Measurements from ENCODE around the gene PDZD2.

The PDZD2 gene

DNA sequence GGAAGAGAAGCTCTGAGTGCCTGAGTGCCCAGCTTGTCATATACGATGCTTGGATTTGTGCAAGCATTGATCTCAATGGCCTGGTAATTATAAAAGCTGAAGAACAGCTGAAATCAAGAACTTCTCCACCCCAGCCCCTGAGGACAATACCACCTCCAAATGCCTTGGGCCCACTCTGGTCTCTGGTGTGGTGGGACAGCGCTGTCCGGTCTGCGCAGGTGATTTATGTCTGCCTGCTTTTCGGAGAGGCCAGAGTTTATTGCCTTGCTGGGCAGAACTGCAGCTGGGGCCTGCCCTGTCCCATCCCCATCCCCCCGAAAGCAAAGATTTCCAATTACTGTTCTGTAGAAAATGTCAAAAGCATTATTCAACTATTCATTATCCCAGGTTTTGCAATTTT lies 1.1 kb upstream of the PDZD2 start:
- in situ Hi-C loops (cut with HindIII; ENCODE audit: low sequenced_read_pairs), result no loop called here

DNA sequence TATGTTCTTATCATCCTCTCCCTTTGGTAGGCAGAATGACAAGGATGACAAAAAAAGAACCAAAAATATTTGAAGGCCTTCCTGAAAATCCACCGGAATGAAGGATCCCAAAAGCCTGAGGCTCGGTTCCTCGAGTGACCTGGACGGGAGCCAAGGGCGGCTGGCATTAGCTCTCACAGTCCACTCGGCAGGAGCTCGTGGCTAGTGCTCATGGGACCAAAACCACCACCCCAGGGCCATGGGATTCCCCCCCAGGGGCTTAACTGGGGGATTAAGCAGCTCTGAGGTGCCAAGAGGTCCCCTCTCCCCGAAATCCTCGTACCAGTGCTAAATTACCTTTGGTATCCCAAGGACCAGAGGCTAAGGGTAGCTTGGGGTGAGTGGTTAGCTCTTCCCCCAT lies 586 bp upstream of the PDZD2 start:
- in situ Hi-C loops (cut with HindIII; ENCODE audit: low sequenced_read_pairs), result no loop called here

DNA sequence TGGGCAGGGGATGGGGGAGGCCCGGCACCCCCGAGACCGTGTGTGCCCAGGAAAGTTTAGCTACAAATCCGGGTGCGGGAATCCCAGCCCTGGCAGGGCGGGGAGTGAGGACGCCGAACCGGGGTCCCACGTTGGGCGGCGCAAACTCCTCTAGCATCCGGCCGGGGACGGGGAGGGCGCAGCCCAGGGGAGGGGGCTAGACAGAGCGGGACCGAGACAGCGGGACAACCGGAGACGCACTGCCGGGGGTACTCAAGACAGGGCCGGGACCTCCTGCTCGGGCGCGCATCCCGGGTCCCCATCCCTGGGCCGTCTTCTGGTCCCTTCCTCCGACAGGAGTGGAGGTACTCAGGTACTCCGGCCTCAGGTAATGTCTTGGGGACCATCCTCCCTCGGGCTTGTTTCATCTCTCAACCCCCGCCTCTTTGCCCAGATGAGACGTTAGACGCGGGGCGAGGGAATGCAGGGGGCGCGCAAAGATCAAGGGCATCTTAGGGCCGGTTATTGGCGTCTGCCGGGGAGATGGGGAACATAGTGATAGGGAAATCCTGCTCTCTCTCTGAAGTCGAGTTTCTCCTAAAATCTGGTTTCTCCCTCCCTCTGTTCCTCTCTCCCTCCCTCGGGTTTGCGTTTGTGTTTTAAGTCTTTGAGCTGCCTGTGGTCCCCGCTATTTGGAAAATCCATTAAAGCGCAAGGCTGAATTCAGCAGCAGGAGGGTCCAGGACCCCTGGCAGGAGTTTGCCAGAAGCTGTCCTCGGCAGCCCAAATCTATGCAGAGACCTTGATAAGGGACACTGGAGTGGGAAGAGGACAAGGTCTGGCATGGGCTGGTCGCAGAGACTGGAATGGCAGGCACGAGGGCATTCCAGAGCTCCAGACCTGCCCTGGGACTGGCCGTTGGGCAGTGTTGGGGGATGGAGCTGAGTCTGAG lies 815 bp downstream of the PDZD2 start:
- in situ Hi-C loops (cut with HindIII; ENCODE audit: low sequenced_read_pairs), result no loop called here

DNA sequence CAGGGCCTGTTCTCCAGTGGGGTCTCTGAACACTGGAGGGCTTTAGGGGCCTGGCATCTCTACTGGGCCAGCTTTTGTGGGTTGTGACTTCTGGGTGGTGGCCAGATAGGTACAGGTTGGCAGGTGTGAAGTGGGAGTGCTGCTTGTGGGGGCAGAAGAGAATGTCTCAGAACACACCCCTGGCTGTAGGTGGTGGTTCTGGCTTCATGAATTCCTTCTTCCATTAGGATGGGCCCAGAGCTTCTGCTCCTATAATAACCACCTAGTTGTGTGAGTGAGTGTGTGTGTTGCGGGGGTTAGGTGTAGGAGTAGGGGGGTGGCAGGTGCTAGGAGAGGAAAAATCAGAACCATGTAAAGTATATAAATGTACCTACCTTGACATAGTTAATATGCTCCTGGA lies 1.6 kb downstream of the PDZD2 start:
- in situ Hi-C loops (cut with HindIII; ENCODE audit: low sequenced_read_pairs), result no loop called here

DNA sequence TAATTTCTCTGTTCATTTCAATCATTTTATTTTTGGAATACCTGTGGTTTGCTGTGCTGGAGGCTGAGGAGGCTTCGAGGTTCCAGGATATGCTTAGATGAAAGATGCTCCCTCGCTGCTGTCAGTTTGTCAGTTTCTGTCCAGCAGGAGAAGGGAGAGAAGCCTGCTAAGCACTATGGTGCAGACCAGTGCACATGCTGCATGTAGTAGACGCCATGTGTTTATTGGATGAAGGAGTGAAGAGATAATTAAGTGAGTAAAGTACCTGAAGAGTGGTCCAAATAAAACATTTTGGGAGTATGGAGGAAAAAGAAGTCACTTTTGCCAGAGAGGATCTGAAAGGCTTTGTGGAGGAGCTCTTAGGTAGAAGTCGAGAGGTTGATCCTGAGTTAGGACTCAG lies 2.1 kb downstream of the PDZD2 start:
- in situ Hi-C loops (cut with HindIII; ENCODE audit: low sequenced_read_pairs), result no loop called here

DNA sequence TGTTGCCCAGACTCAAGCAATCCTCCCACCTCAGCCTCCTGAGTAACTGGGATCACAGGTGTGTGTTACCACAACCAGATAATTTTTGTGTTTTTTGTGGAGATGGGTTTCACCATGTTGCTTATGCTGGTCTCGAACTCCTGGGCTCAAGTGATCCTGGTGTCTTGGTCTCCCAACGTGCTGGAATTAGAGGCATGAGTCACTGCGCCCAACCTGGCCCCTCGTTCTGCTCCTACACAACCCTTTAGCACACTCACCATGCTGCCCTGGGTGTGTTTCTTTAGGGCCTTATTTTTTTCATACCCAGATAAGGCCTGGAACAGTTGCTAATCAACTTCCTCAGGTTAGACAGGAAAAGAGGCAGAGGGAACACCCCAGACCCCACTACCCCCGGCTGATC lies 2.6 kb downstream of the PDZD2 start:
- in situ Hi-C loops (cut with HindIII; ENCODE audit: low sequenced_read_pairs), result no loop called here

DNA sequence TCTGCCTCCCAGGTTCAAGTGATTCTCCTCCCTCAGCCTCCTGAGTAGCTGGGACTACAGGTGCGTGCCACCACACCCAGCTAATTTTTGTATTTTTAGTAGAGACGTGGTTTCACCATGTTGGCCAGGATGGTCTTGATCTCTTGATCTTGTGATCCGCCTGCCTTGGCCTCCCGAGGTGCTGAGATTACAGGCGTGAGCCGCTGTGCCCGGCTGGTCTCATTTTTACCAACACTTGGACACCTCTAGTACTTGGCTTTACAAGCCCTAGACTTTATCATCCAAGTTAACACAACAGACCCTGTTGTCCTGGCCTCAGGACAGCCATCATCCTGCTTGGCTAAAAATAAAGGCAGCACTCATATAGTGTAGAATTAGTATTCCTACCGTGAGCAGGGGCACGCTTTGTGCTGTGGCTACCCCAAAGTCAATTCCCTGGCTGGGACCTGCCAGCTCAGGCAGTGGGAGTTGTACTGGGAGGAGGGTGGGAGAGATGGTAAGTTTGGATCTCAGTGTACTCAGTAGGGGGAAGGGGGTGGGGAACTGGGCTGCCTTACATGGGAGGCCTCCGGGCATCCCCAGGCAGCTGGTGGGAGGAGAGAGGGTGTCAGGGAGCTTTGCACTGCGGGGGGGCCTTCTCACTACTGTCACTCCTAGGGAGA lies 6.6 kb downstream of the PDZD2 start:
- in situ Hi-C loops (cut with HindIII; ENCODE audit: low sequenced_read_pairs), result no loop called here

DNA sequence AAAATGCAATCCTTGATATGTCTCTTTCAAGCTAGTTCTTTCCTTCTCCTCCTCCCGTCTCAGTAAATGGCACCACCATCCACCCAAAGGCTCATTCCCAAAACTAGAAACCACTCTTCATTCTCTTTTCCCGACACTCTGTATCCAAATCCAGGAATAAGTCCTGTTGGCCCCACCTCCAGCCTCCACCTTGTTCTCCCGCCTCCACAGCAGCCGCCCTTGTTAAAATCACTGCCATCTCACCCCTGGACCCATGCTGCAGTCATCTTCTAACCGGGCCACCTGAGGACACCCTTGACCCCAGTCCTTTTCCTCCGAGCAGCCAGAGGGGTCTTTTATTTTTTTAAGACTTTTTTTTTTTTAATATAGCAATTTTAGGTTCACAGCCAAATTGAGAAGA lies 9.4 kb downstream of the PDZD2 start:
- in situ Hi-C loops (cut with HindIII; ENCODE audit: low sequenced_read_pairs), result no loop called here

DNA sequence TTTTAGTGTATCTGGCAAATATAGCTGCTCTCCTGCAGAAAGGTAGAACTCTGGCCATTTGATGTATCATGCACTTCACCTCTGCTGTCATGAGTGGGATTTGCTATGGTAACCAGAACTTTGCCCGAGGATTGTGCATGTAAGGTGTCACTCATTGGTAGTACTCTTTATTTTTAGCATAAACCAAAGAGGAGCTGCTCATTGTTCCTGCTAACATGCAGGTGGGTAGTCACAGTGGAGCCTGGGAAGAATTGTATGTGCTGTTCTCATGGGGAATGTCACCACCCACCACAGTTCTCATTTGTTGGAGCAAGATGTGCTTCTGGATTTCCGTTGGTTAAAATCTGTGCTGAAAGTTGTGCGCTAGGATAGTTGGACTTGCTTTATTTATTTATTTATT lies 12.3 kb downstream of the PDZD2 start:
- in situ Hi-C loops (cut with HindIII; ENCODE audit: low sequenced_read_pairs), result no loop called here

DNA sequence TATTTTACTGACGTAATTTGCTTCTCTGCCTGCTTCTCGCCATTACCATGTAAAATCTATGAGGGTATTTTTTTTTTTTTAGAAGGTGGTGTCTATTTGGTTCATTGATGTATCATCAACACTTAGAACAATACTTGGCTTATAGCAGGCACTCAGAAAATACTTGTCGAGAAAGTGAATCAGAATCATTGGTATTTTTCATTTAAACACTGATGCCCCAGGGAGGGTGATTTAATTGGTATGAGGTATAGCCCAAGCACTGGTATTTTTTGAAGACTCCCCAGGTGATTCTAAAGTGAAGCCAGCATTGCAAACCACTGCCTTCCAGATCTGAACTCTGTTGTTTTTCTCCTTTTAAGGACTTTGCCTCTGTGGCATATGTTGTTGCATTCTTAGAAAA lies 16.6 kb downstream of the PDZD2 start:
- in situ Hi-C loops (cut with HindIII; ENCODE audit: low sequenced_read_pairs), result no loop called here

DNA sequence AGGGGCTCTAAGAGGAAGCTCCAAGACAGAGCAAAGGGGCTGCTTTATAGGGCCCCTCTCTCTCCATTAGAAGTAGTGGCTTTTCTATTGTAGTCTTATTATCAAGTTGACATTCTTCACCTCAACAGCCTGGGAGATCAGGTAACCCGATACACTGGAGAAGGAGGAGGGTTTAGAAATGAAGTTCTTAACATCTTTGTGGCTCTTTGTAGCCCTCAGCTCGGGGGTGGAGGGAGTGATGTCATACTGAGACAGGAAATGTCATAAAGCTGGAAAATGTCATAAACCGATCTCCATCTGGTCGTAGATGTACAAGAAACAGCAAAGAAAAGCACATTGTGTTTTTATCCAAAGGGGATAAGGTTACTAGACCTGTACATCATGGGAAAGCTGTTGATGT lies 17.9 kb downstream of the PDZD2 start:
- in situ Hi-C loops (cut with HindIII; ENCODE audit: low sequenced_read_pairs), result no loop called here

DNA sequence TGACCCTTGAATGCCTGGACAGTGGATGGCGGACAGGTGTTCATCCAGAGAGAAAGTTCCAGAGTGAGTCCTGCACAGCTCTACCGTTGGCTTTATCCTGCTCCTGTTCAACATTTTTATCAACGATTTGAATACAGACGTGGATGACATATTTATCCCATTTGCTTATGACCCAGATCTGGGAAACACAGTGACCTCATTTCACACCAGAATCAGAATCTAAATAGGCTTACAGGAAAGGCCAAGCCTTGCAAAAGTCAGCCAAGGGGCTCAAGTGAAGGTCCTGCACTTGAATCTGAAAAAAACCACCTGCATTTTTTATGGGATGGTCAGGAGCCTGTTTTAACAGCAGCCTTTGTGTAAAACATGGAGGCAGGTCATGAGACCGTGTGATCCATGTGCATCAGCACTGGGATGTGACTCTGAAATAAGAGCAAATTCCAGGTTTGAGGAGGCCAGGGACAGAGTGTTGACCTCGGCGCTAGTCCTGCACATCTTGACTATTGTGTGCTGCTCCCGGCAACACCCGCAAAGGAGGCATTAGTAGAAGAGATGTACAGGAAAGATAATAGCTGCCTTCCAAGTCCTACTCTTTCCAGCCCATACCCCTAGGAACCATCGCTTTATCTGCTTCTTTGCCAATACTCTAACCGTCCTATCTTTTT lies 18.5 kb downstream of the PDZD2 start:
- in situ Hi-C loops (cut with HindIII; ENCODE audit: low sequenced_read_pairs), result no loop called here

DNA sequence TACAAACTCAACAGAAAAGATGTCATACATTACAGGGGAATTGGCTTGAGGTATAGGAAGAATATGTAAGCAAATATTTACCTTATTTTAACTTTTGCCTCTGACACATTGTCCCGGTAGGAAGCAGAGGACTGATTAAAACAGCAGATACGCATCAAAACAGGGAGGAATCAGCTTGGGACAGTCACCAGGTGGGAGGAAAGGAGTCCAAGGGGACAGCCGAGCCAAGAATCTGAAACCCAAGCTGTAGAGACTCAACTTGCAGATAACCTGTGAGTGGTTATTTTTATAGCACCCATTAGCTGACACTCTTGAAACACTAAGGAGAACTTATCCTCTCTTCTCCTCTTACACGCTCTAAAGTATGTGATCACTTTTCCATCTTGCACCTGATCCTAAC lies 22.3 kb downstream of the PDZD2 start:
- in situ Hi-C loops (cut with HindIII; ENCODE audit: low sequenced_read_pairs), result no loop called here

DNA sequence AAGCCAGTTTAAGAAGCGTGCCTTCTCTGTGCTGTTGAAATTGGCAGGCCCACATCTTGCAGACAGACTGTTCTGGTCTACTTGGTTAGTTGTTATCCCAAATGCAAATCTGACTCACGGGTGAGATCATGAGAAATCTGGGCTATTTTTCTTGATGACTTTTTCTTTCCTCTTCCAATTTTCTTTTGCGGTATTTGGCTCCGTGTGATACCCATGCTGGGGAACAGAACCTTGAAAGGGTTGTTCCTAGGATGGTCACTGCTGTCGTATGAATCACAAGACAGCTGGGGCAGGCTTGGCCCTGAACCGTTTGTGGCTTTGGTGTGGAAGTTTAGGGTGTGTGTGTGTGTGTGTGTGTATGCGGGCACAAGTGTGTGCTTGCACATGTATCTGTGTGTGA lies 24.6 kb downstream of the PDZD2 start:
- in situ Hi-C loops (cut with HindIII; ENCODE audit: low sequenced_read_pairs), result no loop called here

DNA sequence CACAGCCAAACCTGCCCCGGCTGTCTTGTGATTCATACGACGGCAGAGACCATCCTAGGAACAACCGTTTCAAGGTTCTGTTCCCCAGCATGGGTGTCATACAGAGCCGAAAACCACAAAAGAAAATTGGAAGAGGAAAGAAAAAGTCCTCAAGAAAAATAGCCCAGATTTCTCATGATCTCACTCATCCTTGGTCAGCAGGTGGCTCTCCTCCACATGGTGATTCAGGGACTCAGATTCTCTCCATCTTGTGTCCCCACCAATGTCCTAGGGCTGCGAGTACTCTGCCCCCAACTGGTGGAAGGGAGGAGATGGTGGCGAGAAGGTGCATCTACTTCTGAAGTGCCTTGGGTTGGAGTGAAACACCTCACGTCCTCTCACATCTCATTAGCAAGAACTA lies 25.6 kb downstream of the PDZD2 start:
- in situ Hi-C loops (cut with HindIII; ENCODE audit: low sequenced_read_pairs), result no loop called here

DNA sequence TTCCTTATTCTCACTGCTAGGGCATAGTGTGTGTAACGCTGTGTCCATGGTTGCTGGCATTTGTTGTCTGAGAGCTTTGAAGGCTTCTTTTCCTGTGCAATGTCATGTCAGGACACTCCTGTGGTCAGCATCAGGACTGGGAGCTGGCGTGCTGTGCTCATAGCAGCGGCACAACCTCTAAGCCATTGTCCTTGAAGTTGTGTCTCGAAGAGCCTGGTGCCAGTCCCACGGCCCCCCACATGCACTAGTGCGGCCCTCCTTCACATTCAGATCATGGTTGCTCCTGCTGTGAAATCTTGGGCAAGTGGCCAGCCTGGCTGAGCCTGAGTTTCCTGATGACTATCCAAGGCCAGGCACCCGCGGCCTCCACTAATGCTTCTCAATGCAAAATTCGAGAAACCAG lies 32.4 kb downstream of the PDZD2 start:
- in situ Hi-C loops (cut with HindIII; ENCODE audit: low sequenced_read_pairs), result no loop called here

DNA sequence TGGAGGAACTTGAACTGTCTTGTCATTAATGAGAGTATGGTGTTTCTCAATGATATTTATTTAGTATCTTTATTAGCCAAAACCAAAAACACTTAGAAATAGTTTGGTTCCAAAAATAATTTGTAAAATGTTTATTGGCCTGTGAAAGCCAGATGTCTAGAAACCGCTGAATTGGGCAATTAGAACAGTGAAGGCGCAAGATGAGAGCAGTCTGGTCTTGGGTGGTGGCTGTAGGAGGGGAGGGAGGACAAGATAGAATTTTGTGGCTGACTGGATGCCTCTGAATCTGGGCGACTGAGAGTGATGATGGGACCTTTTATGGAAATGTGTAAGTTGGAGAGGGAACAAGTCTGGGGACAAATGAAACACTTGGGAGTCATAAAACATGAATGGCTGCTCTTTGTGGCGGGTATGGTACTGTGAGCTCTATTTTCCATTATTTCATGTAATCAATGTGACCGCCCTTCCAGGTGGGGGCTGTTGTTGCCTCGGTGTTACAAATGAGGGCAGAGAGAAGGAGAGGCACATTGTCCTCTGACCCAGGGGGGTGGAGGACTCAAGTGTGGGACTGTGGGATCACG lies 35.5 kb downstream of the PDZD2 start:
- in situ Hi-C loops (cut with HindIII; ENCODE audit: low sequenced_read_pairs), result no loop called here

DNA sequence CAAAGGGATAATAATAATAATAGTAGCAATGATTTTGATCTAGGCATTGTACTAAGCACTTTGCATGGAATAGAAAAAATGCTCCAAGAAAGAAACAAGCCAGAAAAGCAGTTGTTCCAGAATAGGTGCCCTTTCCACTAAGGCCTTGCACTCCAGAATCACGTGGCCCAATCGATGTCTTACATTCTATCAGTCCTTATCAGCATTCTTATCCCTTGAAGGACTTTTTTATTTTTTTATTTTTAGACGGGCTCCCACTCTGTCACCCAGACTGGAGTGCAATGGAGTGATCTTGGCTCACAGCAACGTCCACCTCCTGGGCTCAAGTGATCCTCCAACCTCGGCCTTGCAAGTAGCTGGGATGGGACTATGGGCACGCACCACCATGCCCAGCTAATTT lies 36.5 kb downstream of the PDZD2 start:
- in situ Hi-C loops (cut with HindIII; ENCODE audit: low sequenced_read_pairs), result no loop called here

DNA sequence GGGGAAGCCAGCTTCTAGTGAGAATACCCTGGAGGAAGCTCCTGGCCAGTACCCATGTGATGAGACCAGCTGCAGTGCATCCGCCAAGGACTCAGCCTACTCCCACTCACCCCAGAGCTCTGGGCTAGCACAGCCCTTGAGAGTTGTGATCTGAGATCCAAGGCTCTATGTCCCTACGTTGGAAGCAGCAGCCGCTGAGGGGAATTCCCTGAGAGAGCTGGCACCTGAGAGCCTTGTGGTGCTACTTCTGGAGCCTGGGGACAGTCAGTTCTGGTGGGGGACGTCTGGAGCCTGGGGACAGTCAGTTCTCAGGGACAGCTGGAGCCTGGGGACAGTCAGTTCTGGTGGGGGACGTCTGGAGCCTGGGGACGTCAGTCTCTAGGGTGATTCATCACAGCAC lies 39.2 kb downstream of the PDZD2 start:
- in situ Hi-C loops (cut with HindIII; ENCODE audit: low sequenced_read_pairs), result no loop called here

DNA sequence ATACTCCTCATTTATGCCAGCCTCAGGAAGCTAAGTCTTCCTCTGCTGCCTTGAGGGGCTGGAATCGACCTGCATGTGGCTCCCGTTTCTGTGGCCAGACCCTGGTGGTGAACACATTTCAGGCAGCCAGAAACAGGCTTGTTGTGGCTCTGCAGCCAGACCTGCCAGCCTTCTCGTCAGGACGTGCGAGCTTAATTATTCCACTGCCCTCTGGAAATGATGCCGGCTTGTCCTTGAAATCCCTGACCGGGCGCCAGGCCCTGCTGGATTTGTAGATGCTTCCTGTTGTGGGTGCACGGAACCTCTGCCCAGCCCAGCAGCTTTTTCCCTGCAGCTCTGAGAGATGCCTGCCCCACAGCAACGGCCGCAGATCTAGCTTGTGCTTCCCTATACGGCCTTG lies 41.6 kb downstream of the PDZD2 start:
- in situ Hi-C loops (cut with HindIII; ENCODE audit: low sequenced_read_pairs), result loop anchor here (5.0 kb wide), 2 partner anchors 77 to 83 kb away; no protein-coding TSS in a partner anchor

DNA sequence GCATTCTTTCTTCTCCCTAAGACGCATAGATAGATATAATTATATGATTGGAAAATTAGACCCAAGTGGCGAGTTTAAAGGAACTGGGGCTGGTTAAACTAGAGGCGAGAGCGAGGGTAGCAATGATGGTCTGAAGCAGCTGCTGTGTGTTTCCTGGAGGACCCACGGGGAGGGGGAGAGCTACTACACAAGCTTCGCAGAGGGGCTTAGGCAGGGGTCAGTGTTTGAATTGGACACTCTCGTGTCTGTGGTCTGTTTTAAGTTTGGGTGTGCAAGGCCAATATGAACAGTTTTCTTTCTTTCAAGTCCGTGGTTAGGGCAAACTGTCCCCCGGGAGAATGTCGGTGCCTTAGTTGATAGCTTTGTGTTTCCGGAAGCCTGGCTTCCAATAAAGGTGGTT lies 43.1 kb downstream of the PDZD2 start:
- in situ Hi-C loops (cut with HindIII; ENCODE audit: low sequenced_read_pairs), result loop anchor here (5.0 kb wide), 2 partner anchors 75 to 85 kb away; no protein-coding TSS in a partner anchor
